GM21619 (cell line): Measurements from ENCODE around the gene MAGI2.
"Not testable (repeated sequence)": the region's sequence is repeated elsewhere in the genome, so short reads cannot be mapped to it uniquely, and the experiment has no call there.

ENCODE experiments used
- ATAC-seq: cut with Tn5 transposase; IDR thresholded peaks from one replicate; pipeline ENCODE4 v1.9.1; 2021; ENCODE audit not compliant: unreplicated experiment

MAGI2 gene

GRCh38 chr7:78514634-78515033 lies 938.8 kb downstream of the MAGI2 start:
- ATAC-seq: no peak

GRCh38 chr7:78510580-78511188 lies 942.8 kb downstream of the MAGI2 start:
- ATAC-seq: peak; percentile 66

- ATAC-seq: not testable (repeated sequence)
Measured at GRCh38 chr7:78503301-78503700, 950.2 kb downstream of the MAGI2 start.

GRCh38 chr7:78501064-78501463 lies 952.4 kb downstream of the MAGI2 start:
- no peak for ATAC-seq

- no peak for ATAC-seq
Measured at GRCh38 chr7:78499971-78500370, 953.5 kb downstream of the MAGI2 start.

GRCh38 chr7:78499283-78499682 lies 954.2 kb downstream of the MAGI2 start:
- ATAC-seq: no peak

- no peak for ATAC-seq
Measured at GRCh38 chr7:78497728-78498427, 955.6 kb downstream of the MAGI2 start.

- ATAC-seq: no peak
Measured at GRCh38 chr7:78496096-78496630, 957.3 kb downstream of the MAGI2 start.

GRCh38 chr7:78493401-78493800 lies 960.1 kb downstream of the MAGI2 start:
- ATAC-seq: no peak

- no peak for ATAC-seq
Measured at GRCh38 chr7:78492146-78492545, 961.3 kb downstream of the MAGI2 start.

GRCh38 chr7:78490524-78490923 lies 962.9 kb downstream of the MAGI2 start:
- ATAC-seq: no peak

- ATAC-seq: no peak
Measured at GRCh38 chr7:78489476-78490240, 963.8 kb downstream of the MAGI2 start.

GRCh38 chr7:78487464-78487863 lies 966.0 kb downstream of the MAGI2 start:
- no peak for ATAC-seq

GRCh38 chr7:78479348-78479747 lies 974.1 kb downstream of the MAGI2 start:
- ATAC-seq: no peak

- ATAC-seq: no peak
Measured at GRCh38 chr7:78476851-78477405, 976.5 kb downstream of the MAGI2 start.

- no peak for ATAC-seq
Measured at GRCh38 chr7:78473571-78474301, 979.7 kb downstream of the MAGI2 start.

- no peak for ATAC-seq
Measured at GRCh38 chr7:78473021-78473420, 980.4 kb downstream of the MAGI2 start.

- no peak for ATAC-seq
Measured at GRCh38 chr7:78472519-78472918, 980.9 kb downstream of the MAGI2 start.

GRCh38 chr7:78465894-78466293 lies 987.6 kb downstream of the MAGI2 start:
- ATAC-seq: no peak

- no peak for ATAC-seq
Measured at GRCh38 chr7:78463039-78463438, 990.4 kb downstream of the MAGI2 start.

GRCh38 chr7:78450706-78451105 lies 1002.8 kb downstream of the MAGI2 start:
- no peak for ATAC-seq
